HG02798 (cell line): ENCODE measurements around the gene RNF19B.
"Not testable (repeated sequence)": the region's sequence is repeated elsewhere in the genome, so short reads cannot be mapped to it uniquely, and the experiment has no call there.

Experiments used
- ATAC-seq: cut with Tn5 transposase; IDR thresholded peaks from one replicate; pipeline ENCODE4 v1.9.1; 2021; ENCODE audit warnings: mild to moderate bottlenecking; ENCODE audit not compliant: unreplicated experiment, poor library complexity

RNF19B gene

DNA sequence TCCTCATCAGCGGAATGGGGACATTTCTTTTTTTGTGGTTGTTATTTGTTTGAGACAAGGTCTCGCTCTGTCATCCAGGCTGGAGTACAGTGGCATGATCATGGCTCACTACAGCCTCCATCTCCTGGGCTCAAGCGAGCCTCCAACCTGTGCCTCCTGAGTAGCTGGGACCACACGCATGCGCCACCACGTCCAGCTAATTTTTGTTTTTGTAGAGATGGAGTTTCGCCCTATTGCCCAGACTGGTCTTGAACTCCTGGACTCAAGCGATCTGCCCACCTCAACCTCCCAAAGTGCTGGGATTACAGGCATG is 28.7 kb upstream of the RNF19B start:
- ATAC-seq: not testable (repeated sequence)

DNA sequence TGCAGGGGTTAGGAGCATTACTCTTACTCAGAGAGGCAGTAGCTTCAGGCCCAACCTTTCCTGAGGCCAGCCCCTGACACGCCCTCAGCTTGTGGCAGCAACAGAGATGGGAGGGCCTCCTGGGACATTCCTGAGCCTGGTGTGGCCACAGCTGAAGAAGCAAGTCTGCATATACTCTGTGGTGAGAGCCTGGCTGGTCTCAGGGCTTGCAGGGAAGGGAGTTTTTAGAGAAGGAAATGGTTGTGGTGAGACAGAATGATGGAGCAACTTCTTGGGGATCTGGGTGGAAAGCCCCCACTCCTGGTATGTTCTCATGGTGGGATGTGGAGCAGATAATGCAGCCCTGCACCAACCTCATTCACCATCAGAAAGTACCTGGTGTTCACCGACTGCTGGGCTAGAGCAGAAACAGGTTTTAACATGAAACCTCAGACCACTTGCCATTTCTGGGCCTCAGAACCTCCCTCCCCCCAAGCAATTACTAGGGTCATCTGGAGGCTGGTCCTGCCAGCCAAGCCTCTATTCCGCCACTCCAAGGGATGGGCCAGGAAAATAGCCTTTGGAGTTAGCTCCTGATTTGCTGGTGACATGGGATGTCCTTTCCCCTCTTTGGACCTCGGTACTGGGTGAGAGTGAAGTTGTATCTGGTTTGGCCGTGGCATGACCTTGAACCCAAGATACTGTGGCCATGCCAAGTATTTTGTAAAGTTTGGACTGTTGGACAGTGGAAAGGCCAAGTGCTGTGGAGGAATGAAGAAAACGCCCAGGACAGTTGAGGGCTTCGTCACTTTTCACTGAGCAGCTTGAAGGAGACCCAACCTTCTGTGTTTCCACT is 28.1 kb upstream of the RNF19B start:
- peak; percentile 86 for ATAC-seq

DNA sequence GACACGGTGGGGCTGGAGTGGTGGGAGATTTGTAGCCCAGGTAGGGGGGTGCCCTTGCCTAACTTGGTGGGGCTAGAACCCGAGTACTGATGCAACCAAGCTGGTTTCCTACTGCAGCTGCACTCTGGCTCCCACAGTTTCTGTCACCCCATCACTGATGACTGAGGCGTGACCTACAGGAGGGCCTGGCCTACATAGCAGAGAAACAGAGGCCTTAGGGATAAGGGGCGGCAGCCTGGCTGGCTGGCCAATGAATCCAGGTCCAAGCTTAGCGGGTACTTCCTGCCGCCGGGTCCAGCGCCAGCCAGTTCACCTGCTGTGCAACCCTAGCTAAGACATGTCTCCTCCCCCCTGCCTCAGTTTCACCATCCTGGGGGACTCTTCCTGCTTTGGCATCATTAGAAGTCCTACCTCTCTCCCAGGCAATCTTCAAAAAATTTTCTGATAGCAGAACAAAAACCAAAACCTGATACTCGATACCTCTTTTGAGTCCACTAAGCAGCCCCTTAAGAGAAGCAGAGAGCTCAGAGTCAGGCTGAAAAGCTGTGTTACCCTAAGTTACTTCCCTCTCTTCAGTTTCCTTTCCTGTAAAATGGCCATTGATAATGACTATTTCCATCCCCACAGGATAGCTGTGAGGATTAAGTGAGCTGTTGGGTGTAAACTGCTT is 27.3 kb upstream of the RNF19B start:
- ATAC-seq: peak; percentile 26

DNA sequence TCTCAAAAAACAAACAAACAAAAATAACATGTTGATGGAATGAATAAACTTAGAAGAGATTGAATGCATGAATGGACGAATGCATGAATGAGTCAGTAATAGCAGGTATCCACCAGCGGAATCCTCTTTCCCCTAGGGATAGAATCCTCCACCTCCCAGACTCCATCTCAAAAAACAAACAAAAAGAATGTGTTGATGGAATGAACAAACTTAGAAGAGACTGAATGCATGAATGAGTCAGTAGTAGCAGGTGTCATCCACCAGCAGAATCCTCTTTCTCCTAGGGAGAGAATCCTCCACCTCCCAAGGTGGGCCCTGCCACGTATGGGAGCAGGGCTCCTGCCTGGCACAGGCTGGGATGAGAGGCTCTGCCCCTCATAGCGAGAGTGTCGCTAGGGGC is 26.8 kb upstream of the RNF19B start:
- no peak for ATAC-seq

DNA sequence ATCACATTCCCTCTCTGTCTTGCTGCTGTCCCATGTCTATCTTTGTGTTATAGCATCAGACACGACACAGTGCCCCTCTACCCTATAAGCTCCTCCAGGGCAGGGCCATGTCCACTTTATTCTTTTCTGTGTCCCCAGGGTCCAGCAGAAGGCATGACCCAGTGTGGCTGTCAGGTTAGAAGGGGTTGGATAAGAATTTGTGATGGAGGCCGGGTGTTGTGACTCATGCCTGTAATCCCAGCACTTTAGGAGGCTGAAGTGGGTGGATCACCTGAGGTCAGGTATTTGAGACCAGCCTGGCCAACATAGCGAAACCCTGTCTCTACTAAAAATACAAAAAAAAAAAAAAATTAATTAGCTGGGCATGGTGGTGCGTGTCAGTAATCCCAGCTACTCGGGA is 26.3 kb upstream of the RNF19B start:
- ATAC-seq: no peak

DNA sequence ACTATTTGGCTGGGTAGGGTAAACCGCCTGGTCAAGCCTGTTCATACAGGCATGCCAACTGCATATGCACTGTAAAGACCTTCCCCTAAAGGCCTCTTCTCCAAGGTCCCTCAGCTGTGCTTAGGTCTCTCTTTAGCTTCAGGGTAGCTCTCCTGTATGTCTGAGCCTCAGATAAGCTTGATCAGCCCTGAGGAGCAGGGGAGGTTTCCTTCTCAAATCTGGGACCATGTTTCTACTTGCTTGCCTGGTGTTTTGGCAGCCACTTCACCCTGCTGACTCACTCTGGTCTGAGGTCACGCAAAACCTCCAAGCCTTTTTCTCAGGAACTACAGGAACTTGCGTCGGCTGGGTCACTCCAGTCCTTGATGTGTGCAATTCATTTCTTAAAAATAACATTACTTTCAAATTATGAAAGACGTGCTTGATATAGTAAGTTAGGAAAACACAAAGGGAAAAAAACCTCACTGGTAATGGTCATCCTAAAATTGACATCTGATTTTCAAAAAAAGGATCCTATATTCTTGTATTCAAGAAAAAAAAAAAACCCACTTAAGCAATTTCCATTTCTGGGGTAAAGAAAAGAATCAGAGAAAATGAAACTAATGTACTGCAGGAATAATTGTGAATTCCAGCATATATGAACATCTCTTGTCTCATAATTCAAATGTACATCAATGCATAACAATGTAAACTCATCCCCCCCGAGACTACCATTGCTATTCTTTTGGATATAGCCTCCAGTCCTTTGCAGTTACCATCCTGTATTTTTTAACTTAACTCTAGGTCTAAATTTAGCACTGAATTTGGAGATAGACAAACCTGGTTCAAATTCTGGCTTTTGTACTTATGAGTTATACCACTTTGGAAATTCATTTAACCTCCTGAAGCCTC is 24.8 kb upstream of the RNF19B start:
- ATAC-seq: no peak

DNA sequence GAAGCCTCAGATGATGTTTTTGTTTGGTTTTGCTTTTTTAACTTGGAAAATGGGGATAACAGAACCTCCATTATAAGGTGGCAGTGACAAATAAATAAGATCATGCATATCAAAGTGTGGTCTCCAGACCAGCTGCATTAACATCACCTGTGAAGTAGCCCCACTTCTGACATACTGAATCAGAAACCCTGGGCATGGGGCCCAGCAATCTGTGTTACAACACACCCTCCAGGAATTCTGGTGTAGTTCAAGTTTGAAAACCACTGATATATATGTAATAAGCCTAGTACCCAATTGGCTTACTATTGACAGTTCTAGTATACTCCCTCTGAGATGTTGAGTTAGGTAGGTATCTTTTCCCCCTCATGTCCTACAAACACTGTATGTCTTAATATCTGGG is 24.1 kb upstream of the RNF19B start:
- ATAC-seq: no peak

DNA sequence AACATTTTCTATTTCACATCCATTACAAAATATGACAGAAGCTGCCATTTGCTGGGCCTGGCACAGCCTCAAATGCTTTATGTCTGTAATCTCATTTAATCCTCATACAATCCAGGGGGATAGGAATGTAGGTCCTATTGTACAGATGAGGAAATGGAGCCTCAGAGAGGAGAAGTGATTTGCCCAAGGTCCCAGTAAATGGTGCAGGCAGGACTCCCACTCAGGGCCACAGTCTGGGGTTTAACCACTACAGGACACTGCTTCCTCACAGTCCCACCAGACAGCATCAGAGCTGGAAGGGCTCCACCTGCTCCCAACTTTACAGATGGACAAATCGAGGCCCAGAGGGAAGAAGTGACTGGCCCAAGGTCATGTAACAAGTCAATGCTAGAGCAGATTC is 20.6 kb upstream of the RNF19B start:
- ATAC-seq: no peak

DNA sequence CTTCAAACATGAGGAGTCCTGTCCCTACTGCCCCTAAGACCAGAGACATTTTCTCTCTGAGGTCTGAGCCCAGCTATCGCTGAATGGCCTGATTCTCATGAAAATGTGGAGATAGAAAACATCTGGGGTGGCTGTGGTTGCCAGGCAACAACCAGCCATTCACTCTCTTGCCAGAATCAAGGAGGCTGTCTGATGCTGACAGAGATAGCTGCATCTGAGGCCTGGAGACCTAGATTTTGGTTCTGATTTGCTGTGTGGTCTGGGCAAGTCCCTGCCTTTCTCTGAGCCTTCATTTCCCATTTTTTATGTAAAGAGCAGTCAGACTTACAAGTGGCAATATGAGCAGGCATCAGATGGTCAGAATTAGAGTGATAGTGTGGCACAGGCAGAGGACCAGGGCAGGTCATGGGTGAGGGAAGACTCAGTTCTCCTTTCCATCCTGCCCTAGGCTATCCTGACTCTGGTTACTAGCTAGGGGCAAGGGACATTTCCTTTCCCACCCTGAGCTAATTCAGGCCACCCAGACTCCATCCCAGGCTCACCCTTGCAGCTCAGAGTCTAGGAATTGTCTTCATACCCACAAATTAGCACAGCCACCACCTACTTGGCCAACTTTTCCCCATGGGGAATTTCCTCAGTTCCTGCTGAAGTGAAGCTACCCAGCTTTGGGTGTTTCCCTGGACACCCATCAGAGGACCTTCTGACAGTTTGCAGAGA is 20.0 kb upstream of the RNF19B start:
- ATAC-seq: no peak

DNA sequence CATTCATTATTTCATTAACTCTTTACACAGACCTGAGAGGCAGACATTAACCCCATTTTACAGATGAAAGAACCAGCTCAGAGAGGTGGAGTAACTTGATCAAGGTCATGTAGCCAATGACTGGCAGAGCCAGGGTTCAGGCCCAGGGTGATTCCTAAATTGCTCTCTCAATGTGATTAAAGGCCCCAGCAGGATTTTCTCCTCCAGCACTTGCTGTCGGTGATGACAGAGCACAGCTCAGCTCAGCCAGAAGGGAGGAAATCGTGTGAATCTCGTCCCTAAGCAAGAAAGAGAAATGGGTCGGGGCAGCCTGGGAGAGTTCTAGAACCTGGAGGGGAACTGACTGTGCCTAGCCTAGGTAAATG is 19.5 kb upstream of the RNF19B start:
- ATAC-seq: no peak

DNA sequence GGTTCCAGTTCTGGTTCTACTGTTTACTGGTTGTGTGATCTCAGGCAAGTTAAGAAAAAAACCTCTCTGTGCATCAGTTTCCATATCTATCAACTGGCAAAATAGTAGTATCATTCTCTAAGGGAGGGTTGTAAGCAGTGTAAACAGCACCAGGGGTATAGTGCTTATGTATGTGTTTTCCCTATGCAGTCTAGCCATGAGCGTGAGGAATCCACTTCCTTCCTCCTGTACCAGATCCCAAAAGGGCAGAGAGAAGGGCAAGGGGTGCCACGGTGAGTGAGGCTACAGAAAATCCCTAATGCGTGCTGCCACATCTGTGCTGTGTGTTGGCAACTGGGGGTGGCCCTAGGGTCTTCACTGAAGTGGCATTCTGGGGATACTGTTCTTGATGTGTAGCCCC is 18.4 kb upstream of the RNF19B start:
- ATAC-seq: no peak

DNA sequence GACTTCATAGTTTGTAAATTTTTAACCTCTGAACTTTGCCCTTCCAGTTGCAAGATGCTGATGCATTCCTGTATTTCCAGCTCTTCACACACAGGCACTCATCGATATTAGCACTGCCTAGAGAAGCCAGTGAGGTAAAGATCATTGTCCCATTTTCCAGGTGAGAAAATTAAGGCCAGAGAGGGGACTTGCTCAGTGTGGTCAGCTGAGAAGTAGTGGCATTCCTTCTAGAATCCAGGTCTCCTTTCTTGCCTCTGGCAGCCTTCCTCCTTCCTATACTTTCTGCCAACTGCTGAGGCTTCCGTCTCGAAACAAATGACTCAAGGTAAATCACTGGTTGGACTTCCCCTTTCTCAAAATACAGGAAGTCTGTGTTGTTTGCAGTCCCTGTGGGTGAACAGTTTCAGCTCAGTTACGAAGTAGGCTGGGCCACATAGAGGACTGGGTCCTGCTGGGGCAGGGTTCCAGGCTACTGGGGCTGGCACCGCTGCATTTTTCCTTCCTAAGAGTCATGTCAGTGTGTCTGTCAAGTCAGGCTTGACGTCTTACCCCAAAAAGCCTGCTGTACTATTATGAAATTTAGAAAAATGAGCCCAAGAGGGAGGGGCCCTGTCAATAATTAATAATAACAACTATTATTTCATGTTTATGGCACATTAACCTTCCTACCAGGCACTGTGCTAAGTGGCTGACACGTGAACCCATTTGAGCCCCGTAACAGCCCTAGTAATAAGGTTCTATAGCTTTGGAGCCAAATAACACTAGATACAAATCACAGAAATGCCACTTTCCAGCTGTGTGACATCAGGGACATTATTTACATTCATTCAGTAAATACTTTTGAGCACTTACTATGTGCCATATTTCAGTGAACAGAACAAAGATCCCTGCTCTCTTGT is 16.6 kb upstream of the RNF19B start:
- ATAC-seq: peak; percentile 92

DNA sequence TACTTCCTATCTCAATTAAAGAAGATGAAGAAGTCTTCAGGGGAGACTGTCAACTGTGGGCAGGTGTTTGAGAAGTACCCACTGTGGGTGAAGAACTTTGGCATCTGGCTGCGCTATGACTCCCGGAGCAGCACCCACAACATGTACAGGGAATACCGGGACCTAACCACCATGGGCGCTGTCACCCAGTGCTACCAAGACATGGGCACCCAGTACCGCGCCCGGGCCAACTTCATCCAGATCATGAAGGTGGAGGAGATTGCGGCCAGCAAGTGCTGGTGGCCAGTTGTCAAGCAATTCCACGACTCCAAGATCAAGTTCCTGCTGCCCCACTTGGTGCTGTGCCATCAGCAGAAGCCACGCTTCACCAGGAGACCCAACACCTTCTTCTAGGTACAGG is 15.5 kb upstream of the RNF19B start:
- ATAC-seq: no peak

DNA sequence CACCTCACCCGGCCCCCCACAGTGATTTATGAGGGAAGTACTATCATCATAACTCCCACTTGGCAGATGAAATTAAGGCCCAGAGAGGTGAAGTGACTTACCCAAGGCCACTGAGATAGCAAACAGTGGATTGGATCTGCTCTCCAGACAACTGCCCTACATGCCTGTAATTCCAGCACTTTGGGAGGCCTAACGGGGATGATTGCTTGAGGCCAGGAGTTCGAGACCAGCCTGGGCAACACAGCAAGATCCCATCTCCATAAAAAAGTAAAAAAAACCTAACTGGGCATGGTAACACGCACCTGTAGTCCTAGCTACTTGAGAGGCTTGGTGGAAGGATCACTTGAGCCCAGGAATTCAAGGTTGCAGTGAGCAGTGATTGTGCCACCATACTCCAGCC is 14.2 kb upstream of the RNF19B start:
- ATAC-seq: no peak

DNA sequence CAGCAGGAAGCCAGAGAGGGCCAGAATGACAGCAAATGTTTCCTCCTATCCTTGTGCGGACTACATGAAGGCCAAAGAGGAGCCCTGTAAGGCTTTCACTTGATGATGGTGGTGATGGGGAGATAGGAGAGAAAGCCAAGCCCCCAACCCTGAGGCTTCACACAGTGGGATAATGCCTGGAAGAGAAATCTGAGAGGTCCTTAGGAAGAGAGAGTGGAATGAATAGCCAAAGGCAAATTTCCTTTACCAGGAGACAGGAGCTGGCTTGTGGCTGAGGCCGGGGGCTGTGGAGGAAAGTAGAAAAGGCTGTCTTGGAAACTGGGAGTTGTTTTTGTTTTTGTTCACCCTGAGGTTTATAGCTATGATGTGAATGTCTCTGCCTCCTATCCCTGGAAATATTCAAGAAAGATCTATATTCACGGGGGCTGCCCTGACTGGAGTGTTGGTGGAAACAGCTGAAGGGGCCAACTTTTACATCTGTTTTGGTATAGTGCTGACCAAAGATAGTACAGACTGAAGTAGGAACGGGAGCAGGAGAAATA is 13.0 kb upstream of the RNF19B start:
- no peak for ATAC-seq

DNA sequence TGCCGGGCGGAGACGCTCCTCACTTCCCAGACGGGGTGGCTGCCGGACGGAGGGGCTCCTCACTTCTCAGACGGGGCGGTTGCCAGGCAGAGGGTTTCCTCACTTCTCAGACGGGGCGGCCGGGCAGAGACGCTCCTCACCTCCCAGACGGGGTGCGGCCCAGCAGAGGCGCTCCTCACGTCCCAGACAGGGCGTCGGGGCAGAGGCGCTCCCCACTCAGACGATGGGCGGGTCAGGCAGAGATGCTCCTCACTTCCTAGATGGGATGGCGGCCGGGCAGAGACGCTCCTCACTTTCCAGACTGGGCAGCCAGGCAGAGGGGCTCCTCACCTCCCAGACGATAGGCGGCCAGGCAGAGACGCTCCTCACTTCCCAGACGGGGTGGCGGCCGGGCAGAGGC is 10.4 kb upstream of the RNF19B start:
- ATAC-seq: not testable (repeated sequence)

DNA sequence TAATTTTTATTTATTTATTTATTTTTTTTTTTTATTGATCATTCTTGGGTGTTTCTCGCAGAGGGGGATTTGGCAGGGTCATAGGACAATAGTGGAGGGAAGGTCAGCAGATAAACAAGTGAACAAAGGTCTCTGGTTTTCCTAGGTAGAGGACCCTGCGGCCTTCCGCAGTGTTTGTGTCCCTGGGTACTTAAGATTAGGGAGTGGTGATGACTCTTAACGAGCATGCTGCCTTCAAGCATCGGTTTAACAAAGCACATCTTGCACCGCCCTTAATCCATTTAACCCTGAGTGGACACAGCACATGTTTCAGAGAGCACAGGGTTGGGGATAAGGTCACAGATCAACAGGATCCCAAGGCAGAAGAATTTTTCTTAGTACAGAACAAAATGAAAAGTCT is 8.8 kb upstream of the RNF19B start:
- not testable (repeated sequence) for ATAC-seq

DNA sequence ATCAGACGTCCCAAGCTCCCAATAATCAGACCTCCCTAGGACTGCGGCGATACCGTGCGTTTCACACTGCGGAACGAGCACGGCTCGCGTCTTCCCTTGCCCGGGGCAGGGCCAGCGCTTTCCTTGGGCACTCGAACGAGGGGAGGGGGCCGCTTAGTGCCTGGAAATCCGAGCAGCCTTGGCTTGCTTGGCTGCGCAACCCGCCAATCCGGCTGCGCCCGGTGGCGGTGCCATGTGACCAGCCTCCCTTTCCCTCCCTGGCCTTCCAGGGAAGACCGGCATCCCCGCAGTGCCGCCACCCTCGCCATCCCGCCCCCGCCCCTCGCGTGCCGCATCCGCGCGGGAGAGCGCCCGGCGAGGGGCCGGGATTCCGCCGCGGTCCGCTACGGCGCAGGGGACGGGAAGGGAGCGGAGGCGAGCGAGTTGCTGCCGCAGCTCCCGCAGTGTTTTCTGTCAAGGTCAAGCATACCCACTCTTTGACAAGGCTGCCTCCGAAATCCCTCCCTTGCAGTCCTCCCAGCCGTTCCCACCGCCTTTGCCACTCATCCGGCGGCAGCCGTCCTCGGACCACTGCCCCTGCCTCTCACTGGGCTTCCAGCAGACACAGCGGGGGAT is 8.3 kb upstream of the RNF19B start:
- no peak for ATAC-seq

DNA sequence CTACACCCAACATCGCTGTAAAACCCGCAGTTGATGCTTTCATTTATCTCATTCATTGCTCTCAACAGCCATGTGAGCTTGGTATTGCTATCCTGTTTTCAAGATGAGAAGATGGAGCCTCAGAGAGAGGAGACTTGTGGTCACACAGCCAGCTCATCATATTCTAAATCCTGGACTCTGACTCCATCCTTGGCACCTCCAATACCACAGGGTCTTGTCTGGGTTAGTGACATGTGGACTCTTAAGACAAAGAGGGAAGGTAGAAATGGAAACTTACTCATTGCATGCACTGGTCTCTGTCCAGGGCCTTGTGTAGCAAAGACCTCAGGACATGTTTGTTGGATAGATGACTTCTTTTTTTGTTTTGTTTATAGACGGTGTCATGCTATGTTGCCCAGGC is 7.0 kb upstream of the RNF19B start:
- ATAC-seq: no peak
